WI38 (cell line): ENCODE measurements around the gene KCNK3.

ENCODE experiments used
- H3K4me3 ChIP-seq: 2 replicates; pipeline ENCODE4 v1.5.1; 2011; ENCODE audit warnings: low read depth, mild to moderate bottlenecking, control low read depth, low read length
- CTCF ChIP-seq: IDR thresholded peaks from 2 replicates; pipeline ENCODE4 v1.5.1; 2012; ENCODE audit warnings: low read depth, mild to moderate bottlenecking, control low read depth, low read length

Gene KCNK3

GRCh38 chr2:26746934-26747333 is 54.4 kb downstream of the KCNK3 start:
- TF ChIP-seq CTCF = no peak
- no peak overlapping the region for H3K4me3 ChIP-seq

GRCh38 chr2:26749787-26750420 is 57.4 kb downstream of the KCNK3 start:
- H3K4me3 ChIP-seq = peak overlapping the region; percentile 43

- peak overlapping the region; percentile 40 for H3K4me3 ChIP-seq
Observed at GRCh38 chr2:26750467-26750866, 57.9 kb downstream of the KCNK3 start.

DNA sequence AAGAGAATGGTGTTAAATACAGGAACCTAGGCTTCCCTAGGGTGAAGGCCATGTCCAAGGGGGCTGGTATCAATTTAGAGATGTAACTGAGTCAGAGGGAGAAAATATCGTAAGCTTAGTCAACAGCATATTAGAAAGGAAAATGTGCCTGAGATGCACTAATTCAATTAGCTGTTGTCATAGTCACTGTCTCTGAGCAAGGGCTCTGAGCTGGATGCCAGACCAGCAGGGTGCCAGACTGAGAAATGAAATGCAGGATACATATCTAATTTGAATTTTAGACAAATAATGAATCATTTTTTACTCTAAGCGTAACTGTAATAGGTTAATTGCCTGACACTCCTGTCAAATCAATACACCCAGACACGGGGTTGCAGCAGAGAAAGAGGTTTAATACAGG is 60.1 kb downstream of the KCNK3 start:
- TF ChIP-seq CTCF = no peak
- no peak overlapping the region for H3K4me3 ChIP-seq

GRCh38 chr2:26754539-26754938 is 62.0 kb downstream of the KCNK3 start:
- no peak for TF ChIP-seq CTCF
- H3K4me3 ChIP-seq = no peak overlapping the region

GRCh38 chr2:26754972-26755670 is 62.6 kb downstream of the KCNK3 start:
- H3K4me3 ChIP-seq = no peak overlapping the region
- no peak for TF ChIP-seq CTCF

GRCh38 chr2:26756337-26756736 is 63.8 kb downstream of the KCNK3 start:
- H3K4me3 ChIP-seq = no peak overlapping the region
- TF ChIP-seq CTCF = no peak

- TF ChIP-seq CTCF = no peak
- no peak overlapping the region for H3K4me3 ChIP-seq
Observed at GRCh38 chr2:26757873-26758789, 65.6 kb downstream of the KCNK3 start.
